GM12892 (cell line): ENCODE measurements around the gene MTUS2.

Source experiments
- POLR2A ChIP-seq: IDR thresholded peaks from 2 replicates; pipeline ENCODE4 v1.6.1; 2011; ENCODE audit warnings: low read depth, low read length, control low read depth
- POLR2AphosphoS5 ChIP-seq: IDR thresholded peaks from 2 replicates; pipeline ENCODE4 v1.6.1; 2011; ENCODE audit warnings: low read depth, low read length, control low read depth
- TAF1 ChIP-seq: IDR thresholded peaks from 2 replicates; pipeline ENCODE4 v1.6.1; 2011; ENCODE audit warnings: low read depth, mild to moderate bottlenecking, control low read depth, low read length, borderline replicate concordance

DNA sequence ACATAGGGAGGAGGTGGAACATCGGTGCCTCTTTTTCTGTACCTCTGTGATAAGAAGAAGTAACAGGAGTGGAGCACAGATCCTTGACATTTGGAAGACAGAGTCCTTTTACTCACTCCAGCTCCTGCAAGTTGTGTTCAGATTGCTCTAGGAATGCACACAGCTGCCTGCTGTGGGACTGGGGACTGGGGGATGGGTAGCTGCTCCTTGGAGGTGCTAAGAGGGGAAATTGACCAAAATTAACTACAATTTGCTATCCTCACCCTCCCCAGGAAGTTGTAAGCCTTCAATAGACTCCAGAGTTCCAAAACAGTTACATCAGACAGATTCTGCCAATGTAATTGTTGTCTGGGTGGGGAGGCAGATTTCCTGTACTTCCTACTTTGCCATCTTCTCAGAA lies 317.9 kb downstream of the MTUS2 start:
- TF ChIP-seq POLR2A, result no peak
- TF ChIP-seq POLR2AphosphoS5, result no peak
- no peak for TF ChIP-seq TAF1
